NK-92 treated with Interleukin-12 subunit alpha and Interleukin-12 subunit beta, amount 100 ng/mL, for 24 hours (cell line): ENCODE data around the gene VPS45.

ENCODE experiments used
- DNase-seq: peaks from one replicate; lab custom pipeline; 2025; lab: John Stamatoyannopoulos, UW

Gene VPS45

GRCh38 chr1:150194381-150195031 is 126.9 kb downstream of the VPS45 start:
- no peak for DNase-seq
